Osteoblast (primary cell): ENCODE measurements around the gene CHRM5. TPM values are rescaled to one million over a fixed set of nuclear protein-coding genes. Genes with fewer than 3 reads are reported as not detected.

Experiments
- DNase-seq: peaks from one replicate; pipeline ENCODE4 v3.0.0; 2011; ENCODE audit warnings: low spot score, mixed read lengths; ENCODE audit not compliant: insufficient read length; ENCODE audit errors: missing footprints
- H2AFZ ChIP-seq: 2 replicates; pipeline ENCODE4 v1.6.0; 2011; ENCODE audit warnings: mild to moderate bottlenecking, low read length
- H3K27ac ChIP-seq: 2 replicates; pipeline ENCODE4 v1.5.1; 2011; ENCODE audit warnings: mild to moderate bottlenecking, low read depth, low read length, moderate library complexity
- H3K27me3 ChIP-seq: 2 replicates; pipeline ENCODE4 v1.6.0; 2012; ENCODE audit warnings: mild to moderate bottlenecking, control low read depth, inconsistent platforms, low read length, moderate library complexity; ENCODE audit not compliant: insufficient read depth
- H3K36me3 ChIP-seq: 2 replicates; pipeline ENCODE4 v1.5.1; 2011; ENCODE audit warnings: mild to moderate bottlenecking, low read length, control low read depth, moderate library complexity; ENCODE audit not compliant: insufficient read depth
- H3K4me1 ChIP-seq: 2 replicates; pipeline ENCODE4 v1.5.1; 2011; ENCODE audit warnings: mild to moderate bottlenecking, low read length, control low read depth, moderate library complexity; ENCODE audit not compliant: insufficient read depth
- H3K4me2 ChIP-seq: 2 replicates; pipeline ENCODE4 v1.6.0; 2011; ENCODE audit warnings: mild to moderate bottlenecking, low read length; ENCODE audit not compliant: insufficient read depth
- H3K4me3 ChIP-seq: fragments of 200-600 bp; sonication (generic); 3 replicates; pipeline ENCODE4 v1.5.1; 2012; ENCODE audit warnings: mild to moderate bottlenecking, low read length, inconsistent platforms; ENCODE audit not compliant: insufficient read depth
- H3K79me2 ChIP-seq: 2 replicates; pipeline ENCODE4 v1.6.0; 2012; ENCODE audit warnings: mild to moderate bottlenecking, low read length, control low read depth, inconsistent platforms; ENCODE audit not compliant: insufficient read depth
- H3K9me3 ChIP-seq: 2 replicates; pipeline ENCODE4 v1.5.1; 2011; ENCODE audit warnings: low read depth, low read length, control low read depth
- H4K20me1 ChIP-seq: 2 replicates; pipeline ENCODE4 v1.6.0; 2012; ENCODE audit warnings: mild to moderate bottlenecking, low read length, control low read depth; ENCODE audit not compliant: insufficient read depth
- total RNA-seq: library from RNA; depleted of rRNA; stranded (reverse); fragments of >200 nt; gene quantifications from 2 replicates; pipeline ENCODE4 v1.2.3, GENCODE V29; 2012
- TF ChIP-seq, protein P1 (sequence below): IDR thresholded peaks from 2 replicates; pipeline ENCODE4 v1.5.1; 2011; ENCODE audit warnings: mild to moderate bottlenecking, low read depth, low read length, moderate library complexity; ENCODE audit errors: extremely low read depth

Gene CHRM5
- total RNA-seq, 1 donor: under 0.01 TPM

DNA sequence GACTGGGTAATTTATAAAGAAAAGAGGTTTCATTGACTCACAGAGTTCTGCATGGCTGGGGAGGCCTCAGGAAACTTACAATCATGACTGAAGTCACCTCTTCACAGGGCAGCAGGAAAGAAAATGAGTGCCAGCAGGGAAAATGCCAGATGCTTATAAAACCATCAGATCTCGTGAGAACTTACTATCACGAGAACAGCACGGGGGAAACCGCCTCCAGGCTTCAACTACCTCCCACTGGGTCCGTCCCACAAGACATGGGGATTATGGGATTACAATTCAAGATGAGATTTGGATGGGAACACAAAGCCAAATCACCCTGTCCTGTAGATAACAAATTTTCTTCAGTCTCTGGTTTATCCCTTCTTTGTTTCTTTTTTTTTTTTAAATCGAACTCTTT lies 101.7 kb downstream of the CHRM5 start:
- no peaks in the 10 kb centered on the region for H3K79me2 ChIP-seq
- H2AFZ ChIP-seq: no peak overlapping the region
- DNase-seq: no peak
- H3K4me1 ChIP-seq: no peaks in the 10 kb centered on the region
- no peak overlapping the region for H3K4me3 ChIP-seq
- TF ChIP-seq, protein P1, sequence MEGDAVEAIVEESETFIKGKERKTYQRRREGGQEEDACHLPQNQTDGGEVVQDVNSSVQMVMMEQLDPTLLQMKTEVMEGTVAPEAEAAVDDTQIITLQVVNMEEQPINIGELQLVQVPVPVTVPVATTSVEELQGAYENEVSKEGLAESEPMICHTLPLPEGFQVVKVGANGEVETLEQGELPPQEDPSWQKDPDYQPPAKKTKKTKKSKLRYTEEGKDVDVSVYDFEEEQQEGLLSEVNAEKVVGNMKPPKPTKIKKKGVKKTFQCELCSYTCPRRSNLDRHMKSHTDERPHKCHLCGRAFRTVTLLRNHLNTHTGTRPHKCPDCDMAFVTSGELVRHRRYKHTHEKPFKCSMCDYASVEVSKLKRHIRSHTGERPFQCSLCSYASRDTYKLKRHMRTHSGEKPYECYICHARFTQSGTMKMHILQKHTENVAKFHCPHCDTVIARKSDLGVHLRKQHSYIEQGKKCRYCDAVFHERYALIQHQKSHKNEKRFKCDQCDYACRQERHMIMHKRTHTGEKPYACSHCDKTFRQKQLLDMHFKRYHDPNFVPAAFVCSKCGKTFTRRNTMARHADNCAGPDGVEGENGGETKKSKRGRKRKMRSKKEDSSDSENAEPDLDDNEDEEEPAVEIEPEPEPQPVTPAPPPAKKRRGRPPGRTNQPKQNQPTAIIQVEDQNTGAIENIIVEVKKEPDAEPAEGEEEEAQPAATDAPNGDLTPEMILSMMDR: no peak
- H3K36me3 ChIP-seq: no peaks in the 10 kb centered on the region
- H3K27ac ChIP-seq: no peak overlapping the region
- H3K4me2 ChIP-seq: no peak overlapping the region
- no peaks in the 10 kb centered on the region for H4K20me1 ChIP-seq
- H3K9me3 ChIP-seq: no peaks in the 10 kb centered on the region
- no peaks in the 10 kb centered on the region for H3K27me3 ChIP-seq

DNA sequence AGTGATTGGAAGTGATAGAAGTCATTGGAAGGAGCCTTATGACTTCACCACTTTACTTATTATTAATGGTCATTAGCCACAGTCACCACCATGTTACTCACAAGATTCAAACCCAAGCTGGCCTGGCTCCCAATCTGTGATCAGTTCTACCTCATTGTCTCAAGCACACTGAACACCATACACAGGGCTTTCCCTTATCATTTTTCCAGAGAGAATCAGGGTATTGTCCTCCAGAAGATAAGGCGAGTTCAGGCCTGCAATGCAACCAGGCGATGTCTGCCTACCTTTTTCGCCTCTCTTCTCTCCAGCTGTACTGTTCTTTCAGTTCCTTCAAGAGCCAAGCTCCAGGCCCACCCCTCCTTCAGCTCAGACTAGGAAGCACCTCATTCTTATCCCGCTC lies 108.5 kb downstream of the CHRM5 start:
- DNase-seq: no peak
- Histone ChIP-seq H4K20me1 (no peaks in the 10 kb centered on the region), H3K9me3 (no peaks in the 10 kb centered on the region), H2AFZ (no peak overlapping the region), H3K36me3 (no peaks in the 10 kb centered on the region), H3K27me3 (no peaks in the 10 kb centered on the region), H3K79me2 (no peaks in the 10 kb centered on the region), H3K4me2 (no peak overlapping the region), H3K27ac (no peak overlapping the region), H3K4me1 (no peaks in the 10 kb centered on the region), H3K4me3 (no peak overlapping the region)
- TF ChIP-seq, protein P1: no peak

GRCh38 chr15:34078900-34079299 lies 110.6 kb downstream of the CHRM5 start:
- H4K20me1 ChIP-seq: no peaks in the 10 kb centered on the region
- peaks cover 5% of the 10 kb centered on the region for H3K36me3 ChIP-seq
- no peak overlapping the region for H3K27ac ChIP-seq
- no peak overlapping the region for H3K4me2 ChIP-seq
- no peaks in the 10 kb centered on the region for H3K27me3 ChIP-seq
- no peak for DNase-seq
- H3K79me2 ChIP-seq: no peaks in the 10 kb centered on the region
- H3K9me3 ChIP-seq: no peaks in the 10 kb centered on the region
- no peak overlapping the region for H3K4me3 ChIP-seq
- H2AFZ ChIP-seq: no peak overlapping the region
- H3K4me1 ChIP-seq: no peaks in the 10 kb centered on the region
- TF ChIP-seq, protein P1: no peak

DNA sequence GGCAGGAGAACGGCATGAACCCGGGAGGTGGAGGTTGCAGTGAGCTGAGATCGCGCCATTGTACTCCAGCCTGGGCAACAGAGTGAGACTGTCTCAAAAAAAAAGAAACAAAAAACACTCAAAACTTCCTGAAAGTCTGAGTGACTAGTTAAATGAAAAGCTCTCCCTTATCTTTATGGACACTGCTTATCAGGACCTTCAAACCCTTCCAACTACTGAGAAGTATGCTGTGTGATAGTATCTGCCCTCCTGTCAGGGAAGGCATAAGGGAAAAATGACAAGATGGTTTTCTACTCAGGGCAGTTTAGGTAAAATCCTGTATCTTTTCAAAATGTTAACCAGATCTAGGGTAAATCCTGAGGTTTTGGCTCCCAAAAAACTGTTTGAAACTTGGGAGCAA lies 111.6 kb downstream of the CHRM5 start:
- H3K36me3 ChIP-seq: peaks cover 11% of the 10 kb centered on the region
- H3K79me2 ChIP-seq: no peaks in the 10 kb centered on the region
- H3K27ac ChIP-seq: no peak overlapping the region
- no peaks in the 10 kb centered on the region for H3K27me3 ChIP-seq
- DNase-seq: no peak
- no peaks in the 10 kb centered on the region for H3K4me1 ChIP-seq
- no peak overlapping the region for H3K4me3 ChIP-seq
- H3K9me3 ChIP-seq: no peaks in the 10 kb centered on the region
- TF ChIP-seq, protein P1: no peak
- H2AFZ ChIP-seq: no peak overlapping the region
- H3K4me2 ChIP-seq: no peak overlapping the region
- H4K20me1 ChIP-seq: no peaks in the 10 kb centered on the region
